ENCODE data around the gene ENTPD8. TPM values are rescaled to one million over a fixed set of nuclear protein-coding genes. Genes with fewer than 3 reads are reported as not detected.

Gene ENTPD8
- total RNA-seq, 1 experiment from 2014 or later: not detected

GRCh38 chr9:137402746-137403145, 38.4 kb downstream of the ENTPD8 start:
- TF ChIP-seq CTCF (IDR thresholded peaks at IDR 0.05; ENCODE audit: unreplicated experiment): no peak
- Mint-ChIP-seq H3K9me3 (ENCODE audit: unreplicated experiment) (no peaks in the 10 kb centered on the region), H3K27ac (ENCODE audit: low read depth, unreplicated experiment) (no peak overlapping the region), H3K4me3 (ENCODE audit: unreplicated experiment) (no peak overlapping the region), H3K27me3 (ENCODE audit: insufficient read depth, unreplicated experiment) (no peaks in the 10 kb centered on the region), H3K36me3 (ENCODE audit: insufficient read depth, unreplicated experiment) (peaks cover 18% of the 10 kb centered on the region), H3K4me1 (ENCODE audit: insufficient read depth, unreplicated experiment) (peaks cover 4% of the 10 kb centered on the region)
- DNase-seq (ENCODE audit: unreplicated experiment): no peak
- ChIA-PET CTCF (no interaction called here), POLR2A (no interaction called here)
- intact Hi-C loops (cut with micrococcal nuclease): no loop called here
- no TSS peak for BruUV-seq (replicated peaks)

- ChIA-PET CTCF (no interaction called here), POLR2A (no interaction called here)
- Mint-ChIP-seq H3K4me1 (ENCODE audit: insufficient read depth, unreplicated experiment) (peaks cover 5% of the 10 kb centered on the region), H3K36me3 (ENCODE audit: insufficient read depth, unreplicated experiment) (peaks cover 20% of the 10 kb centered on the region), H3K27ac (ENCODE audit: low read depth, unreplicated experiment) (no peak overlapping the region), H3K27me3 (ENCODE audit: insufficient read depth, unreplicated experiment) (no peaks in the 10 kb centered on the region), H3K9me3 (ENCODE audit: unreplicated experiment) (no peaks in the 10 kb centered on the region), H3K4me3 (ENCODE audit: unreplicated experiment) (no peak overlapping the region)
- no TSS peak for BruUV-seq (replicated peaks)
- DNase-seq (ENCODE audit: unreplicated experiment): no peak
- intact Hi-C loops (cut with micrococcal nuclease): no loop called here
- no peak for TF ChIP-seq CTCF (IDR thresholded peaks at IDR 0.05; ENCODE audit: unreplicated experiment)
Observed at GRCh38 chr9:137398561-137399468, 42.3 kb downstream of the ENTPD8 start.

- intact Hi-C loops (cut with micrococcal nuclease): no loop called here
- DNase-seq (ENCODE audit: unreplicated experiment): no peak
- Mint-ChIP-seq H3K9me3 (ENCODE audit: unreplicated experiment) (no peaks in the 10 kb centered on the region), H3K4me1 (ENCODE audit: insufficient read depth, unreplicated experiment) (peaks cover 5% of the 10 kb centered on the region), H3K4me3 (ENCODE audit: unreplicated experiment) (no peak overlapping the region), H3K36me3 (ENCODE audit: insufficient read depth, unreplicated experiment) (peaks cover 27% of the 10 kb centered on the region), H3K27me3 (ENCODE audit: insufficient read depth, unreplicated experiment) (no peaks in the 10 kb centered on the region), H3K27ac (ENCODE audit: low read depth, unreplicated experiment) (no peak overlapping the region)
- ChIA-PET POLR2A (no interaction called here), CTCF (no interaction called here)
- no peak for TF ChIP-seq CTCF (IDR thresholded peaks at IDR 0.05; ENCODE audit: unreplicated experiment)
- BruUV-seq (replicated peaks): no TSS peak
Observed at GRCh38 chr9:137397675-137398423, 43.3 kb downstream of the ENTPD8 start.

GRCh38 chr9:137396634-137397367, 44.4 kb downstream of the ENTPD8 start:
- no peak overlapping the region for H3K27ac Mint-ChIP-seq (ENCODE audit: low read depth, unreplicated experiment)
- H3K36me3 Mint-ChIP-seq (ENCODE audit: insufficient read depth, unreplicated experiment): peaks cover 28% of the 10 kb centered on the region
- H3K4me3 Mint-ChIP-seq (ENCODE audit: unreplicated experiment): no peak overlapping the region
- BruUV-seq (replicated peaks): no TSS peak
- CTCF ChIA-PET: interaction anchor here (0.7 kb wide), 1 partner anchor 11 kb away, joined by 3 read pairs; no protein-coding TSS in a partner anchor
- H3K4me1 Mint-ChIP-seq (ENCODE audit: insufficient read depth, unreplicated experiment): peaks cover 5% of the 10 kb centered on the region
- POLR2A ChIA-PET: no interaction called here
- H3K9me3 Mint-ChIP-seq (ENCODE audit: unreplicated experiment): no peaks in the 10 kb centered on the region
- TF ChIP-seq CTCF (IDR thresholded peaks at IDR 0.05; ENCODE audit: unreplicated experiment): no peak
- no peaks in the 10 kb centered on the region for H3K27me3 Mint-ChIP-seq (ENCODE audit: insufficient read depth, unreplicated experiment)
- DNase-seq (ENCODE audit: unreplicated experiment): no peak
- intact Hi-C loops (cut with micrococcal nuclease): no loop called here

Data from MCF 10A (cell line).